Activated T-helper 1 cell treated with Interleukin-2 at 50 U/mL for 16 hours (primary cell): ENCODE measurements around the gene C1orf232.

Experiments
- DNase-seq: peaks from one replicate; pipeline ENCODE4 v3.0.0-alpha.2; 2020; ENCODE audit warnings: low read depth

Gene C1orf232

DNA sequence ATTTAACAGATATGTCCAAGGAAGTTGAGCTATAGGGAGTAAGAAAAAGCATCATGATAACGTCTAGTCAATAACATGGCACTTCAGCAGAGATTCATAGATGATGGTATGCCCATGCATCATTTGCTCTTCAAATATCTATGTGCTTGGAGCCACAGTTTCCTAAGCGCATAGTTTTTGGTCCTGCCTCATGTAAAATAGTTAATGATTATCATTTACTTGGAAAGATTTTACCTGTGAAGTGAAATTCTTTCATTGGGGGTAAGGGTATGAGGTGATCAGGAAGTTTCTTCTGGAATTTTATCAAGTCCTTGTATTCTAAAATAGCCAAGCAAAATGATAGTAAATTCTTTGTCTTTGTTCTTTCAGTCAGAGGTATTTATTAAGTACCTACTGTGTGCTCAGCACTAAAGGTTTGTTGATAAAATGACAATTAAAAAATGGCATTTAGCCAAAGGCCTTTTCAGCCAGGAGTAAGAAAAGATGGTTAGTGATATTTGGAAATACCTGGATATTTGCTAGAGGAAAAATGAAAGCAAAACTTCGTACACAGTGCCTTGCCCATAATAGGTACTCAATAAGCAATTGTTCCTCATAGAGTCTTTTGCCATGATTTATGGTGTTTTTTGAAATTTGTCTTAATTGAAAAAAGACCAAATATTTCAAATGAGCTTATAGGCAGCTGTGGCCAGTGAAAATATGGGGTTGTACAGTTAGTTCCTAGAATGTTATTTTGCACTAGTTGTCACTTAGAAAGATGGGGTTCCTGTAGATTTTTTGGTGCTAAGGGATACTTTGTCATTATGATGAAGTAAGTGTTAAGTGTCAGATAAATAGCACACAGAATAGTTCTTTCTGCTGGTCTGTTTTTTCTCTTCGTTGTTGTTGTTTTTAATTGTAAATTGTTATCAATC is 44.1 kb downstream of the C1orf232 start:
- no peak for DNase-seq

DNA sequence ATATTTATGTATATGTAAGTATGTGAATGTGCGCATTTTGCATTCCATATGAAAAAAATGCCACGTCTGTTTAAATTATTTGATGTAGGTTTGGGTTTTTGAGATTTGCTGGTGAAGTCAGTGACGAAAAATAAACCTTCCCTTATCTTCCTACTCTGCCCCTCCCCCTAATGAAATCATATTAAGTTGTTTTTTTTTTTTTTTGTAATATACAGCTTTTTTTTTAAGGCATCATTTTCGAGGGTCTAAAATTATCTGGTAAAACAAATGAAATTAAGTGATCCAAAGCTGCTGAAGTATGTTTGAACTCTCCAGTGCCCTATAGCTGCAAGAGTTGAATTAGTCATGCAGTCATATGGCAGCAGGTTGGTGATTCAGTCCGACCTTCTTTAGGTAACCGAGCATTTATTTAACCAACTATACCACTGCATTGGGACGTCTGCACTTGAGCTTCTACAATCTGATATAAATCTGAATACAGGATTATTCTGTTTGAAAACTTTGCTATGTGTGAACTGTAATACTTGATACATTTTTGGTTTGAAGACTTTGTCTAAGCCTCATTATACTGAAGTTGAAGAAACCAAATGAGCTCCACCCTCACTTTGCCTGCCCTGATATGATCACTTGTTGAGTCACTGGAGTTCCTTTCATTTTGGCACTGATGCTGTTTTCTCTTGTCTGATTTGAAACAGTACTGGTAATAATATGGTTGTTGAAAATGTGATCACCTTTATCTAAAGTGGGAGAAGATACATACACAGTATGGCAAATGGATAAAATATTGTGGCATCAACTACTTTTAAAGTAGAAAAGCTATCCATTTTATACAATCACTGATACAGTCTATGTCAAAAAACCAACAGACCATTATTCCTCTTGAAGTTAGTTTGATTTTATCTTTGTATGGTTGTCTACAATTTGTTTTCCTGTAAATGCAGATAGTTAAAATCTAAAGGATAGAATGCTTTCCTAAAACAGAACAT is 45.5 kb downstream of the C1orf232 start:
- DNase-seq: no peak

DNA sequence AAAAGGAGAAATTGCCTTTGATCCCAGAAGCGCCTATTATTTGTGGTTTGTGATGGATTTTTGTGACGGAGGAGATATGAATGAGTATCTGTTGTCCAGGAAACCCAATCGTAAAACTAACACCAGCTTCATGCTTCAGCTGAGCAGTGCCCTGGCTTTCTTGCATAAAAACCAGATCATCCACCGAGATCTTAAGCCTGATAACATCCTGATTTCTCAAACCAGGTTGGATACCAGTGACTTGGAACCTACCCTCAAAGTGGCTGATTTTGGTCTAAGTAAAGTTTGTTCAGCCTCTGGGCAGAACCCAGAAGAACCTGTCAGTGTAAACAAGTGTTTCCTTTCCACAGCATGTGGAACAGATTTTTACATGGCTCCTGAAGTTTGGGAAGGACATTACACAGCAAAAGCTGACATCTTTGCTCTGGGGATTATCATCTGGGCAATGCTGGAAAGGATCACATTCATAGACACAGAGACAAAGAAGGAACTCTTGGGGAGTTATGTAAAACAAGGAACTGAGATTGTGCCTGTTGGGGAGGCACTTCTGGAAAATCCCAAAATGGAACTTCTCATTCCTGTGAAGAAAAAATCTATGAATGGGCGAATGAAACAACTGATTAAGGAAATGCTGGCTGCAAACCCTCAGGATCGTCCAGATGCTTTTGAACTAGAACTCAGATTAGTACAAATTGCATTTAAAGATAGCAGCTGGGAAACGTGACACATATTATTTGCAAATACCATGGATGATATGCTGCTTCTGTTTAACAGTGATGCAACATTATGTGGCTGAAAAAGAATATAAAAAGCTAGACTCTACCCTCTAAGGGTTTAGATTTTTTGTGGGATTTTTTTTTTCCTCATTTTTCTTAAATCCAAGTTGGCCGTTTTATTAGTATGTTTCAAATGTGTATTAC is 46.6 kb downstream of the C1orf232 start:
- no peak for DNase-seq

DNA sequence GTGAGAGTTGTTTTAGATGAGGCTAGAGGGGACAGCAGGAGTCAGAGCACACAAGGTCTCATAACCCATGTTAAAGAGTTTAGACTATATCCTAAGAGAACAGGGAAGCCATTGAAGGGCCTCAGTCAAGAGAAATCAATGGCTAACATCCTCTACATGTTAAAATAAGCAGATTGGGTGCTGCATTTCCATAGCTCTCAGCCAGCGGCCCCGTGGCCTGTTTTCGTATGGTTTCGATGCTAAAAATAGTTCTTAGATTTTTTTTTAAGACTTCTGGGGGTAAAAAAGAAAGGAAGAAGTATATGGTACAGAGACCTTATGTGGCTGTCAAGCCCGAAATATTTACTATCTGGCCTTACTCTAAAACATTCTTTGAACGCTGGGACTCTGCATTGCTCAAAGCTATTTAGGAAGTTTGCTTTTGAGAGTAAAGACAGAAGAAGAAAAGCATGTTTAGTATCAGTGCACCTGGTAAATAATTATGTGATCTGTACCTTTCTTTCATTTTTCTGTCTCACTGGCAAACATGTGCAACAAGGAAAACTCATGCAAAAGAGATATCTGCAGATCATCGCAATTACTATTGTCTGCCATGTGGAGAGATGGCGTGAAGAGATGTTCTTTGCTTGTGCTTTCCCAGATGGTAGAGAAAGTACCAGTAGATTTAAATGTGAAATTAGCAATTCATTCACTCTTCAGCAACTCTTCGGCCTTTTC is 48.7 kb downstream of the C1orf232 start:
- DNase-seq: no peak

DNA sequence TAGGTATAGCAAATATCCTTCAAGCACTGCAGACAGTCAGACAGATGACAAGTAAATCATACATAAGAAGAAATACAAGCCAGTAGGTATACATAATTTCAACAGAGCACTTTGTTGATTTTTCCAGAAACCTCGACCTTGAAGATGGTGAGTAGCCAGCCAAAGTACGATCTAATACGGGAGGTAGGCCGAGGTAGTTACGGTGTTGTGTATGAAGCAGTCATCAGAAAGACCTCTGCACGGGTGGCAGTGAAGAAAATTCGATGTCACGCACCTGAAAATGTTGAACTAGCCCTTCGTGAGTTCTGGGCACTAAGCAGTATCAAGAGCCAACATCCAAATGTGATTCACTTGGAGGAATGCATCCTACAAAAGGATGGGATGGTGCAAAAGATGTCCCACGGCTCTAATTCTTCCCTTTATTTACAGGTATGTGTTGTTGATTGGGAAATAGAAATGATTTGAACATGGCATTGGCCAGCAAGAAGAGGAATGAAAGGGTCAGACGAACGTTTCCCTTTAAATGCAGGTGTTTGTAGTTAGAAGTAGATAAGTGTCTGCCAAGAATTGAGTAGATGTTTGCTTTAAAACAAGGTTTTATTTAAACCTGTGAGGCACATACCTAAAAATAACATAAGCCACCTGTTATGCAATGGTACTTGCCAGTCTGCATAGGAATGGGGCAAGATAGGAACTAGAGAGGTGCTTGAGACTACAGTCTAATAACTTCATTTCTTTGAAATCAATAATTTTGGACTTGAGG is 54.4 kb downstream of the C1orf232 start:
- DNase-seq: no peak
